Parathyroid adenoma (tissue), 2 donors: ENCODE data around the gene WWTR1.

Source experiments
- H2AFZ ChIP-seq: fragments of 300-600 bp; sonication (generic); one replicate; pipeline ENCODE4 v1.7.0; 2017; ENCODE audit warnings: antibody characterized with exemption, mild to moderate bottlenecking
- H3K27ac ChIP-seq: fragments of 300-600 bp; sonication (generic); one replicate; pipeline ENCODE4 v1.7.0; 2017
- H3K27me3 ChIP-seq: fragments of 300-600 bp; sonication (generic); one replicate; pipeline ENCODE4 v1.7.0; 2017; ENCODE audit warnings: low read length; ENCODE audit not compliant: control insufficient read depth, insufficient read depth
- H3K36me3 ChIP-seq: fragments of 300-600 bp; sonication (generic); one replicate; pipeline ENCODE4 v1.7.0; 2017; ENCODE audit warnings: low read length; ENCODE audit not compliant: control insufficient read depth, insufficient read depth
- H3K4me1 ChIP-seq: fragments of 300-600 bp; sonication (generic); one replicate; pipeline ENCODE4 v1.7.0; 2017; ENCODE audit warnings: control low read depth
- H3K4me2 ChIP-seq: fragments of 300-600 bp; sonication (generic); one replicate; pipeline ENCODE4 v1.7.0; 2017; ENCODE audit warnings: low read length
- H3K4me3 ChIP-seq: fragments of 300-600 bp; sonication (generic); one replicate; pipeline ENCODE4 v1.7.0; 2017; ENCODE audit warnings: low read depth, low read length
- H3K79me2 ChIP-seq: fragments of 300-600 bp; sonication (generic); one replicate; pipeline ENCODE4 v1.7.0; 2017; ENCODE audit warnings: control low read depth
- H3K9ac ChIP-seq: fragments of 300-600 bp; sonication (generic); one replicate; pipeline ENCODE4 v1.7.0; 2017; ENCODE audit warnings: mild to moderate bottlenecking
- H3K9me3 ChIP-seq: fragments of 300-600 bp; sonication (generic); one replicate; pipeline ENCODE4 v1.7.0; 2017; ENCODE audit warnings: low read length; ENCODE audit not compliant: control insufficient read depth
- CTCF ChIP-seq: fragments of 300-600 bp; sonication (generic); IDR thresholded peaks from one replicate; pipeline ENCODE4 v1.7.0; 2017; ENCODE audit warnings: antibody characterized with exemption, mild to moderate bottlenecking
- donor health status: primary hyperparathyroidism.

WWTR1 gene

GRCh38 chr3:149623824-149624223 lies 34.0 kb downstream of the WWTR1 start:
- Histone ChIP-seq H3K9ac (no peak overlapping the region), H3K27ac (no peak overlapping the region), H3K4me1 (no peaks in the 10 kb centered on the region), H2AFZ (no peak overlapping the region), H3K9me3 (no peaks in the 10 kb centered on the region), H3K36me3 (no peaks in the 10 kb centered on the region), H3K27me3 (no peaks in the 10 kb centered on the region), H3K4me3 (no peak overlapping the region), H3K4me2 (no peak overlapping the region), H3K79me2 (peaks cover 24% of the 10 kb centered on the region)
- no peak for TF ChIP-seq CTCF

GRCh38 chr3:149621218-149622005 lies 36.4 kb downstream of the WWTR1 start:
- TF ChIP-seq CTCF, result no peak
- Histone ChIP-seq H2AFZ (no peak overlapping the region), H3K4me2 (no peak overlapping the region), H3K4me3 (no peak overlapping the region), H3K4me1 (no peaks in the 10 kb centered on the region), H3K27ac (no peak overlapping the region), H3K79me2 (peaks cover 21% of the 10 kb centered on the region), H3K9ac (no peak overlapping the region), H3K27me3 (no peaks in the 10 kb centered on the region), H3K9me3 (no peaks in the 10 kb centered on the region), H3K36me3 (no peaks in the 10 kb centered on the region)

- Histone ChIP-seq H3K4me1 (no peaks in the 10 kb centered on the region), H3K4me3 (no peak overlapping the region), H3K79me2 (peaks cover 18% of the 10 kb centered on the region)
Observed at GRCh38 chr3:149620291-149621020, 37.4 kb downstream of the WWTR1 start.

GRCh38 chr3:149619136-149619535 lies 38.7 kb downstream of the WWTR1 start:
- no peak overlapping the region for H3K27ac ChIP-seq
- H3K4me3 ChIP-seq, result no peak overlapping the region
- H3K4me1 ChIP-seq, result no peaks in the 10 kb centered on the region
- H3K9me3 ChIP-seq, result no peaks in the 10 kb centered on the region
- H3K79me2 ChIP-seq, result peaks cover 18% of the 10 kb centered on the region
- no peaks in the 10 kb centered on the region for H3K36me3 ChIP-seq
- no peak for TF ChIP-seq CTCF
- no peak overlapping the region for H3K4me2 ChIP-seq
- H3K27me3 ChIP-seq, result no peaks in the 10 kb centered on the region
- H3K9ac ChIP-seq, result no peak overlapping the region
- H2AFZ ChIP-seq, result no peak overlapping the region

More at GRCh38 chr3:149620291-149621020, 37.4 kb downstream of the WWTR1 start:
- Histone ChIP-seq H3K27me3 (no peaks in the 10 kb centered on the region), H3K36me3 (no peaks in the 10 kb centered on the region), H3K4me2 (no peak overlapping the region), H2AFZ (no peak overlapping the region), H3K9ac (no peak overlapping the region), H3K9me3 (no peaks in the 10 kb centered on the region), H3K27ac (no peak overlapping the region)
- TF ChIP-seq CTCF, result no peak
